Gastroesophageal sphincter (tissue), 3 donors: Measurements from ENCODE around the gene USP12.

Experiments used
- POLR2A ChIP-seq, 2 donors: fragments of 450-650 bp; IDR thresholded peaks; one replicate each; pipeline ENCODE4 v1.6.1; 2017; ENCODE audit warnings: antibody characterized with exemption in 2 of 2, mild to moderate bottlenecking in 2 of 2, moderate library complexity in 1 of 2
- POLR2AphosphoS5 ChIP-seq: sonication (generic); formaldehyde crosslinking; IDR thresholded peaks from one replicate; pipeline ENCODE4 v1.6.1; 2017; ENCODE audit warnings: antibody characterized with exemption
- TF ChIP-seq, protein P1 (sequence below), 4 experiments: fragments of 200-600 bp in 2 of 4; fragments of 450-650 bp in 2 of 4; sonication (generic) in 1 of 4; IDR thresholded peaks; one replicate each; pipeline ENCODE4 v1.5.1; 2017 to 2019; ENCODE audit warnings: antibody characterized with exemption in 4 of 4, mild to moderate bottlenecking in 2 of 4, moderate library complexity in 2 of 4

DNA sequence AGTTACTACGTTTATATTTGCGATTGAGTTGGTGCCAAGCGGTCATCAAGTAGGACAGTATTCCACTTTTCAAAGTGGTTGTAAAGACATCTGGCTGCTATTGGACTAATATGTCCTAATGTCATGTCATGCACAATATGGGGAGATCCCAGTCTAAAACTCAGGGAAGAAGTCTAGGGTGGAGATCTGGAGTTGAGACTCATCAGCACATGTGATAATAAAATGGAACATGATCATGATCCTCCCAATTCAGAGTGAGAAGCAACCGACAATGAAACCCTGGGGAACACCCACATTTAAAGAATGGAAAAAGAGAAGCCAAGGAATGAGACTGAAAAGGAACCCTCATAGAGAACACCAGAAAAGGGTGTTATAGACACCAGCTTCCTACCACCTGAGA lies 80.2 kb downstream of the USP12 start:
- TF ChIP-seq, protein P1, sequence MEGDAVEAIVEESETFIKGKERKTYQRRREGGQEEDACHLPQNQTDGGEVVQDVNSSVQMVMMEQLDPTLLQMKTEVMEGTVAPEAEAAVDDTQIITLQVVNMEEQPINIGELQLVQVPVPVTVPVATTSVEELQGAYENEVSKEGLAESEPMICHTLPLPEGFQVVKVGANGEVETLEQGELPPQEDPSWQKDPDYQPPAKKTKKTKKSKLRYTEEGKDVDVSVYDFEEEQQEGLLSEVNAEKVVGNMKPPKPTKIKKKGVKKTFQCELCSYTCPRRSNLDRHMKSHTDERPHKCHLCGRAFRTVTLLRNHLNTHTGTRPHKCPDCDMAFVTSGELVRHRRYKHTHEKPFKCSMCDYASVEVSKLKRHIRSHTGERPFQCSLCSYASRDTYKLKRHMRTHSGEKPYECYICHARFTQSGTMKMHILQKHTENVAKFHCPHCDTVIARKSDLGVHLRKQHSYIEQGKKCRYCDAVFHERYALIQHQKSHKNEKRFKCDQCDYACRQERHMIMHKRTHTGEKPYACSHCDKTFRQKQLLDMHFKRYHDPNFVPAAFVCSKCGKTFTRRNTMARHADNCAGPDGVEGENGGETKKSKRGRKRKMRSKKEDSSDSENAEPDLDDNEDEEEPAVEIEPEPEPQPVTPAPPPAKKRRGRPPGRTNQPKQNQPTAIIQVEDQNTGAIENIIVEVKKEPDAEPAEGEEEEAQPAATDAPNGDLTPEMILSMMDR (IDR thresholded peaks at IDR 0.05), result no peak
- TF ChIP-seq POLR2A (IDR thresholded peaks at IDR 0.05) (no peak), POLR2AphosphoS5 (no peak)
